ENCODE results near the gene TMEM63C. TPM values are rescaled to one million over a fixed set of nuclear protein-coding genes. Genes with fewer than 3 reads are reported as not detected.

TMEM63C gene
- total RNA-seq, 2 donors from 2014 or later: 1.1 to 1.6 TPM

DNA sequence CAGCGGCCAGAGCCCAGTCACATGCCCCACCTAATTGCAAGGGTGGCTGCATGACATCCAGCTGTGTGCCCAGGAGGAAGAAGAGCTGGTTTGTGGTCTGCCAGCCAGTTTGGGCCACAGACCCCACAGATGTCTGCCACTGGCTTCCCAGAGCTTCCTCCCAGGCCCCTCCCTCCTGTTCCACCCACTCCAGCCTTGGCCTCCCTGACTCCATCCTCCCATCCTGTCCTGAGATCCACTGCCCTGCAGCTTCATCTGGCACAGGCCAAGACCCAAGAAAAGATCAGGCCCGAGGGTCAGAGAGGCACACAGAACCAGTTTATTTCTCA, 83.6 kb downstream of the TMEM63C start:
- WGBS, 2 experiments (ENCODE audit: insufficient coverage in 1 of 2, insufficient read length in 1 of 2): 86 to 89% methylated on average over 1 to 2 of the region's 2 CpGs
- no peaks in the 10 kb centered on the region for H3K36me3 ChIP-seq (ENCODE audit: control insufficient read depth, insufficient read depth, low read length)

GRCh38 chr14:77265561-77266335, 84.2 kb downstream of the TMEM63C start:
- TF ChIP-seq CTCF (conservative IDR thresholded peaks at IDR 0.05): no peak
- DNase-seq: no peak
- Histone ChIP-seq H3K27me3 (ENCODE audit: control insufficient read depth, insufficient read depth, low read length, poor library complexity, severe bottlenecking) (peaks cover 41% of the 10 kb centered on the region), H3K9me3 (ENCODE audit: control insufficient read depth, low read length) (no peaks in the 10 kb centered on the region), H3K9ac (ENCODE audit: extremely low read depth, low read length, poor library complexity, severe bottlenecking) (no peak overlapping the region), H3K4me3 (ENCODE audit: low read length) (no peak overlapping the region), H3K4me1 (ENCODE audit: control insufficient read depth, insufficient read depth, low read length) (no peaks in the 10 kb centered on the region), H3K27ac (ENCODE audit: low read depth, low read length) (no peak overlapping the region), H3K36me3 (ENCODE audit: control insufficient read depth, insufficient read depth, low read length) (no peaks in the 10 kb centered on the region)
- Mint-ChIP-seq H3K27ac (no peak overlapping the region), H3K4me3 (no peak overlapping the region), H3K36me3 (ENCODE audit: low read depth) (no peaks in the 10 kb centered on the region), H3K4me1 (peaks cover 3% of the 10 kb centered on the region), H3K27me3 (ENCODE audit: insufficient read depth) (peaks cover 48% of the 10 kb centered on the region), H3K9me3 (no peaks in the 10 kb centered on the region)
- WGBS, 2 experiments (ENCODE audit: insufficient coverage in 1 of 2, insufficient read length in 1 of 2): 84 to 93% methylated on average over 7 to 16 of the region's 16 CpGs

More for the DNA sequence above, 83.6 kb downstream of the TMEM63C start:
- H3K9me3 ChIP-seq (ENCODE audit: control insufficient read depth, low read length): no peaks in the 10 kb centered on the region
- H3K4me1 Mint-ChIP-seq: peaks cover 3% of the 10 kb centered on the region
- no peak overlapping the region for H3K9ac ChIP-seq (ENCODE audit: extremely low read depth, low read length, poor library complexity, severe bottlenecking)
- H3K27ac ChIP-seq (ENCODE audit: low read depth, low read length): no peak overlapping the region
- H3K27me3 ChIP-seq (ENCODE audit: control insufficient read depth, insufficient read depth, low read length, poor library complexity, severe bottlenecking): peaks cover 35% of the 10 kb centered on the region
- no peaks in the 10 kb centered on the region for H3K36me3 Mint-ChIP-seq (ENCODE audit: low read depth)
- no peak overlapping the region for H3K27ac Mint-ChIP-seq
- no peaks in the 10 kb centered on the region for H3K4me1 ChIP-seq (ENCODE audit: control insufficient read depth, insufficient read depth, low read length)
- DNase-seq: no peak
- H3K27me3 Mint-ChIP-seq (ENCODE audit: insufficient read depth): peaks cover 42% of the 10 kb centered on the region
- H3K4me3 ChIP-seq (ENCODE audit: low read length): no peak overlapping the region
- no peak overlapping the region for H3K4me3 Mint-ChIP-seq
- no peaks in the 10 kb centered on the region for H3K9me3 Mint-ChIP-seq
- no peak for TF ChIP-seq CTCF (conservative IDR thresholded peaks at IDR 0.05)

DNA sequence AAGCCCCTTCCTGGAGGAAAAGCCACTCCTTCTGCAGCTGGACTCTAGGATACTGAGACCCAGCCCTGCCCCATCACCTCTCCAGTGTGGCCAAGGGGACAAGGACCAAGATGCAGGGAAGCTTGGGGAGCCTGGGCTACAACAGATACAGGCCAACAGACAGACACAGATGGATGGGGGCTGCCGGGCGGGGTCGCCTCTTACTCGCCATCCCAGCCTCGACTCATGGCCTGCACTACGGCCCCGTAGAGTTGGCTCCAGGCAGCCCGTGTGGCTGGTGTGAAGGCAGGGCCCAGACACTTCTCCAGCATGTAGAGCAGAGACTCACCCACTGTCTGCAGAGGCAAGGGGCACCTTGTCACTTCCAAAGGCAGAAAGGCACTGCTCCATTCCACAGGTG, 84.7 kb downstream of the TMEM63C start:
- Histone ChIP-seq H3K27ac (ENCODE audit: low read depth, low read length) (no peak overlapping the region), H3K4me1 (ENCODE audit: control insufficient read depth, insufficient read depth, low read length) (no peaks in the 10 kb centered on the region), H3K9me3 (ENCODE audit: control insufficient read depth, low read length) (no peaks in the 10 kb centered on the region), H3K27me3 (ENCODE audit: control insufficient read depth, insufficient read depth, low read length, poor library complexity, severe bottlenecking) (peaks cover 47% of the 10 kb centered on the region), H3K4me3 (ENCODE audit: low read length) (no peak overlapping the region), H3K9ac (ENCODE audit: extremely low read depth, low read length, poor library complexity, severe bottlenecking) (no peak overlapping the region), H3K36me3 (ENCODE audit: control insufficient read depth, insufficient read depth, low read length) (no peaks in the 10 kb centered on the region)
- Mint-ChIP-seq H3K36me3 (ENCODE audit: low read depth) (no peaks in the 10 kb centered on the region), H3K27me3 (ENCODE audit: insufficient read depth) (peaks cover 53% of the 10 kb centered on the region), H3K27ac (no peak overlapping the region), H3K4me3 (no peak overlapping the region), H3K9me3 (no peaks in the 10 kb centered on the region), H3K4me1 (peaks cover 3% of the 10 kb centered on the region)
- WGBS, 2 experiments (ENCODE audit: insufficient coverage in 1 of 2, insufficient read length in 1 of 2): 88 to 90% methylated on average over 5 to 8 of the region's 8 CpGs
- no peak for DNase-seq
- TF ChIP-seq CTCF (conservative IDR thresholded peaks at IDR 0.05): no peak

All from endodermal cell (in vitro differentiated cells).